WTC11 (cell line): ENCODE results near the gene SH3TC1.

Experiments used
- CREB1 ChIP-seq: sonication (generic); formaldehyde crosslinking; IDR thresholded peaks from 2 replicates; pipeline ENCODE4 v1.8.0; 2023; ENCODE audit warnings: mild to moderate bottlenecking, missing genetic modification reagents
- CTCF ChIP-seq: fragments of 200-600 bp; IDR thresholded peaks from 2 replicates; pipeline ENCODE4 v1.8.0; 2022; ENCODE audit warnings: antibody characterized with exemption
- IRF2 ChIP-seq: sonication (generic); formaldehyde crosslinking; IDR thresholded peaks from 2 replicates; pipeline ENCODE4 v1.8.0; 2022; ENCODE audit warnings: low read depth, missing genetic modification reagents, borderline replicate concordance
- ZNF121 ChIP-seq: sonication (generic); formaldehyde crosslinking; IDR thresholded peaks from 2 replicates; pipeline ENCODE4 v1.8.0; 2023; ENCODE audit warnings: missing genetic modification reagents

GRCh38 chr4:8197521-8197920 is 1.6 kb upstream of the SH3TC1 start:
- TF ChIP-seq ZNF121 (CRISPR knock-in tag) (no peak), CREB1 (CRISPR knock-in tag) (no peak), CTCF (no peak), IRF2 (CRISPR knock-in tag) (no peak)
